Vagina (tissue), 2 donors: ENCODE measurements around the gene CDC25A. TPM values are rescaled to one million over a fixed set of nuclear protein-coding genes. Genes with fewer than 3 reads are reported as not detected.

Experiments
- DNase-seq, 2 donors: peaks; one replicate each; pipeline ENCODE4 v3.0.0-alpha.2; 2017; ENCODE audit errors: extremely low spot score in 2 of 2
- H3K27ac ChIP-seq: fragments of 200-600 bp; sonication (generic); one replicate; pipeline ENCODE4 v1.5.1; 2019
- H3K27me3 ChIP-seq: fragments of 200-600 bp; sonication (generic); one replicate; pipeline ENCODE4 v1.5.1; 2019
- H3K36me3 ChIP-seq, 2 donors: fragments of 200-600 bp; sonication (generic); one replicate each; pipeline ENCODE4 v1.5.1; 2017 to 2019
- H3K4me1 ChIP-seq: fragments of 200-600 bp; sonication (generic); one replicate; pipeline ENCODE4 v1.5.1; 2019
- H3K4me3 ChIP-seq, 2 donors: fragments of 200-600 bp; sonication (generic); 1 replicate in 1 of 2; 2 replicates in 1 of 2; pipeline ENCODE4 v1.5.1; 2016 to 2019
- H3K9me3 ChIP-seq: fragments of 200-600 bp; sonication (generic); one replicate; pipeline ENCODE4 v1.5.1; 2019
- CTCF ChIP-seq, 3 experiments: fragments of 450-650 bp in 2 of 3; fragments of 200-600 bp in 1 of 3; sonication (generic) in 1 of 3; IDR thresholded peaks; one replicate each; pipeline ENCODE4 v1.5.1; 2017 to 2019; ENCODE audit warnings: antibody characterized with exemption in 3 of 3, mild to moderate bottlenecking in 2 of 3, moderate library complexity in 2 of 3
- POLR2A ChIP-seq, 2 donors: fragments of 450-650 bp; IDR thresholded peaks; one replicate each; pipeline ENCODE4 v1.6.1; 2017; ENCODE audit warnings: antibody characterized with exemption in 2 of 2, mild to moderate bottlenecking in 2 of 2, moderate library complexity in 2 of 2
- POLR2AphosphoS5 ChIP-seq, 2 donors: sonication (generic); formaldehyde crosslinking; IDR thresholded peaks; one replicate each; pipeline ENCODE4 v1.9.0; 2017; ENCODE audit warnings: antibody characterized with exemption in 2 of 2, mild to moderate bottlenecking in 2 of 2, low read depth in 1 of 2; ENCODE audit not compliant: insufficient read depth in 1 of 2
- intact Hi-C: fragments of 100-400 bp; cut with DNase I; formaldehyde crosslinking; loops from one replicate; pipeline ENCODE4 v1.15.1; 2023
- total RNA-seq: library from RNA; depleted of rRNA; stranded (reverse); fragments of >200 nt; gene quantifications from one replicate; pipeline ENCODE4 v1.2.3, GENCODE V29; 2016

The CDC25A gene
- total RNA-seq, 1 donor from 2014 or later, result 8.8 TPM

GRCh38 chr3:48187579-48188265 lies 495 bp downstream of the CDC25A start:
- DNase-seq, result no peak
- H3K27ac ChIP-seq, result peak overlapping the region; percentile 53
- peaks cover 18% of the 10 kb centered on the region for H3K4me1 ChIP-seq
- no peaks in the 10 kb centered on the region for H3K9me3 ChIP-seq
- intact Hi-C loops, result no loop called here
- no peaks in the 10 kb centered on the region for H3K27me3 ChIP-seq
- no peak for TF ChIP-seq CTCF (IDR thresholded peaks at IDR 0.05)
- TF ChIP-seq POLR2AphosphoS5 (IDR thresholded peaks at IDR 0.05; ENCODE audit: insufficient read depth in 1 of 2, low read depth in 1 of 2), result no peak
- no peak for TF ChIP-seq POLR2A (IDR thresholded peaks at IDR 0.05)
- H3K36me3 ChIP-seq, result no peaks in the 10 kb centered on the region
- H3K4me3 ChIP-seq, result peak overlapping the region; percentile 64 to 67

GRCh38 chr3:48187301-48187578 lies 977 bp downstream of the CDC25A start:
- intact Hi-C loops, result no loop called here
- peak overlapping the region; percentile 53 for H3K27ac ChIP-seq
- TF ChIP-seq POLR2AphosphoS5 (IDR thresholded peaks at IDR 0.05; ENCODE audit: insufficient read depth in 1 of 2, low read depth in 1 of 2), result no peak
- no peak for TF ChIP-seq CTCF (IDR thresholded peaks at IDR 0.05)
- TF ChIP-seq POLR2A (IDR thresholded peaks at IDR 0.05), result no peak

GRCh38 chr3:48186631-48187300 lies 1.5 kb downstream of the CDC25A start:
- DNase-seq, result no peak
- Histone ChIP-seq H3K9me3 (no peaks in the 10 kb centered on the region), H3K4me3 (peak overlapping the region; percentile 64 to 67), H3K27ac (no peak overlapping the region), H3K36me3 (no peaks in the 10 kb centered on the region), H3K27me3 (no peaks in the 10 kb centered on the region), H3K4me1 (peaks cover 18% of the 10 kb centered on the region)
- intact Hi-C loops, result no loop called here
- TF ChIP-seq CTCF (IDR thresholded peaks at IDR 0.05), result no peak
- TF ChIP-seq POLR2AphosphoS5 (IDR thresholded peaks at IDR 0.05; ENCODE audit: insufficient read depth in 1 of 2, low read depth in 1 of 2), result no peak
- TF ChIP-seq POLR2A (IDR thresholded peaks at IDR 0.05), result no peak

More at GRCh38 chr3:48187301-48187578, 977 bp downstream of the CDC25A start:
- no peaks in the 10 kb centered on the region for H3K27me3 ChIP-seq
- H3K36me3 ChIP-seq, result no peaks in the 10 kb centered on the region
- DNase-seq, result no peak
- H3K9me3 ChIP-seq, result no peaks in the 10 kb centered on the region
- H3K4me1 ChIP-seq, result peaks cover 18% of the 10 kb centered on the region
- H3K4me3 ChIP-seq, result peak overlapping the region; percentile 64 to 67

- intact Hi-C loops, result no loop called here
- H3K4me1 ChIP-seq, result peaks cover 18% of the 10 kb centered on the region
- H3K27me3 ChIP-seq, result no peaks in the 10 kb centered on the region
- H3K9me3 ChIP-seq, result no peaks in the 10 kb centered on the region
- H3K27ac ChIP-seq, result no peak overlapping the region
- no peak for DNase-seq
- H3K36me3 ChIP-seq, result no peaks in the 10 kb centered on the region
- H3K4me3 ChIP-seq, result no peak overlapping the region
- TF ChIP-seq POLR2A (IDR thresholded peaks at IDR 0.05) (no peak), POLR2AphosphoS5 (IDR thresholded peaks at IDR 0.05; ENCODE audit: insufficient read depth in 1 of 2, low read depth in 1 of 2) (no peak), CTCF (IDR thresholded peaks at IDR 0.05) (no peak)
Measured at GRCh38 chr3:48185129-48185528, 3.1 kb downstream of the CDC25A start.

GRCh38 chr3:48184299-48184698 lies 3.9 kb downstream of the CDC25A start:
- DNase-seq, result no peak
- H3K4me1 ChIP-seq, result peaks cover 18% of the 10 kb centered on the region
- H3K36me3 ChIP-seq, result no peaks in the 10 kb centered on the region
- TF ChIP-seq CTCF (IDR thresholded peaks at IDR 0.05) (no peak), POLR2AphosphoS5 (IDR thresholded peaks at IDR 0.05; ENCODE audit: insufficient read depth in 1 of 2, low read depth in 1 of 2) (no peak), POLR2A (IDR thresholded peaks at IDR 0.05) (no peak)
- H3K27me3 ChIP-seq, result no peaks in the 10 kb centered on the region
- no peak overlapping the region for H3K27ac ChIP-seq
- intact Hi-C loops, result no loop called here
- no peaks in the 10 kb centered on the region for H3K9me3 ChIP-seq
- no peak overlapping the region for H3K4me3 ChIP-seq
